ENCODE results near the gene LSAMP. TPM values are rescaled to one million over a fixed set of nuclear protein-coding genes. Genes with fewer than 3 reads are reported as not detected.

Gene LSAMP
- total and polyA plus RNA-seq, 9 of the 15 experiments (the other 6 are each of a cell fraction or from before 2014, with no cell fraction given) = 0.09 to 0.11 TPM; not detected in 7

GRCh38 chr3:116033516-116033915, 411.8 kb downstream of the LSAMP start (continued):
- TF ChIP-seq ZNF140 (CRISPR knock-in tag; IDR thresholded peaks at IDR 0.05) (no peak), MITF (IDR thresholded peaks at IDR 0.05) (no peak), HOXB6 (CRISPR knock-in tag; IDR thresholded peaks at IDR 0.05; ENCODE audit: borderline replicate concordance) (no peak), ZNF395 (CRISPR knock-in tag; IDR thresholded peaks at IDR 0.05) (no peak), ZNF280A (IDR thresholded peaks at IDR 0.05; ENCODE audit: low read depth, partially characterized antibody) (no peak), ZNF764 (CRISPR knock-in tag; IDR thresholded peaks at IDR 0.05; ENCODE audit: low read depth) (no peak), POLR2AphosphoS5 (IDR thresholded peaks at IDR 0.05; ENCODE audit: control insufficient read depth, insufficient read depth, low read depth, low read length) (no peak), ZNF699 (CRISPR knock-in tag; IDR thresholded peaks at IDR 0.05; ENCODE audit: insufficient replicate concordance) (no peak)
